Measurements from ENCODE around the gene PPP1R9B.

Gene PPP1R9B

DNA sequence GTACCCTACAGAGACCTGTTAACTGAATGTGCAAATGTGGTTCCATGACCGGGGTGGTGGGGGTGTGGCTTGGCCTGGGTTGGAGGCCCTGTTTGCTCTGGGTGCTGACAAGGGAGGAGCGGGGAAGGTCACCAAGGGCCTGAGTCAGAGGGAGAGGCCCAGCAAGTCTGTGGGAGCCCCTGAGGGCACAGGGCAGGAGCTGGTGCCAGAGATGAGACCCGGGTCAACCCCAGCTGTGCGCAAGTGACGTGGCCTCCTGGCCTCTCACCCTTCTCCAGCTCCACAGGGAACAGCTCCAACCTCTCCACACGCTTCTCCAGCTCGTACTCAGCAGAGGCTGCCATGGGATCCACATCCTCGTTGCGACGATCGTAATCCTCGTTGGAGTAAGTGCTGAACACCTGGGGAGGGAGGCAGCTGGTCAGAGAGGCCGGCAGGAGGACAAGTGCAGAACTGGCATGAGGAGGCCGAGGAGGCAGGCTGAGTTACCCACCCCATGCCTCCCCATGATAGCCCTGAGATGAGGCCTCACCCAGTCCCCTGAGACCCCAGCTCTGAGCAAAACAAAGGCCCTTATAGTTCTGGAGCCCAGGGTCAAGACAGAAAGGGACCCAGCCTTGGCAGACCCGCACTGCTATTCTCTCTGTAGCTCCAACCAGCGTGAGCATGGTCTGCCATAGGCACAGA is 5.5 kb downstream of the PPP1R9B start:
- no peak overlapping the region for H3K4me3 ChIP-seq (ENCODE audit: low read depth in 1 of 2, low read length in 2 of 2)
- H3K27me3 ChIP-seq (ENCODE audit: low read depth, low read length) = no peaks in the 10 kb centered on the region
- no peaks in the 10 kb centered on the region for H3K9me3 ChIP-seq (ENCODE audit: control insufficient read depth in 1 of 2, low read length in 2 of 2)
- H3K27ac ChIP-seq (ENCODE audit: low read length) = no peak overlapping the region
- H3K36me3 ChIP-seq (ENCODE audit: control insufficient read depth in 1 of 2, insufficient read depth in 2 of 2, low read length in 2 of 2) = peaks cover 38 to 50% of the 10 kb centered on the region in 2 donors
- H3K4me1 ChIP-seq (ENCODE audit: control insufficient read depth in 1 of 2, insufficient read depth in 2 of 2, low read length in 2 of 2) = peaks cover 15 to 47% of the 10 kb centered on the region in 2 donors

DNA sequence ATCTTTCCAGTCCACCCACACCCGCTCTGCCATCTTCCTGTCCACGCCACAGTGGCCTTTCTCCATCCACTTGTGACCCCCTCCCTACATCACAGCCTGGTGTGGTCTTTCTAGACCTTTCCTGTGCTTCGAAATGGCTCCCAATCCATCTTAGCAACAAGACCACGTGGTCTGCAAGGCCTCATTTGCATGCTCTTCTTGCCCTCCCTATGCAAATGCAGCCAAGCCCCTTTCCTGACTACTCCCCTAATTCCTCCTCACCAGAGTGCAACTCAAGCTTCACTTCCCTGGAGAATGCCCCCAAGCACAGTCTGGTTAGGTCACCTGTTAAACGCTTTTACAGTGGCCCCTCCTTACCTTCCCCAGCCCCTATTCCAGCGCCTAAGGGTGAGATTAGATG is 6.1 kb downstream of the PPP1R9B start:
- Histone ChIP-seq H3K4me3 (ENCODE audit: low read depth in 1 of 2, low read length in 2 of 2) (no peak overlapping the region), H3K9me3 (ENCODE audit: control insufficient read depth in 1 of 2, low read length in 2 of 2) (no peaks in the 10 kb centered on the region), H3K27me3 (ENCODE audit: low read depth, low read length) (no peaks in the 10 kb centered on the region), H3K27ac (ENCODE audit: low read length) (no peak overlapping the region), H3K36me3 (ENCODE audit: control insufficient read depth in 1 of 2, insufficient read depth in 2 of 2, low read length in 2 of 2) (peaks cover 42 to 53% of the 10 kb centered on the region in 2 donors), H3K4me1 (ENCODE audit: control insufficient read depth in 1 of 2, insufficient read depth in 2 of 2, low read length in 2 of 2) (peaks cover 15 to 46% of the 10 kb centered on the region in 2 donors)

DNA sequence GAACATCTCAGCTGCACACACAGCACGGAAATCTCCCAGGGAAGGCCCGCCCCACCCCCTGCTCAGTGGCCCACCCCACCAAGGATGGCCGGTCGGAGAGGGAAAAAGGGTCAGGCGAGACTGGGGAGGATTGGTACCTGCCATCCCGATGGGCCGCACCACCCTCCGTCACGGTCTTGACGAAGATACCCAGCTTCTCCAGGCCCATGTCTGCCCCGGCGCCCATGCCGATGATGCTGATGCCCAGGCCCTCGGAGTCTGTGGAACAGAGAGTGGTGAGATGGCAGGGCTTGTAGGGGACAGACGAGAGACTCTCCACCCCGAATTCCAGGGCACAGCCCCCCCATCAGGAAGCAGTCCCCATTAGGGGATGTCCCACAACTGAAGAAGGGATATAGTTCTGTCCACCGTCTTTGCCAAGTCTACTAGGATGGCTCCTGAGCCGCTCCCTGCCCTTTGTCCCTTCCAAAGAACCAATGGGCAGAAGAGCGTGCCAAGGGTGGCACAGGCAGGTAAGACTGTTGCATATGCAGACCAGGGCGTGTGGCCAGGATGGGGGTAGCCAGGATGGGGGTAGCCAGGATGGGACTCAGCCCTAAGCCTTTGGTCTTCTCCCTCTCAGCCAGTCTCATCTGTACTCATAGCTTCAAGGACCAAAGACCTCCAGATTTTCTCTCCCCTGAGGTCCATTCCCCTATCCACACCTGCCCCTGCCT is 6.9 kb downstream of the PPP1R9B start:
- Histone ChIP-seq H3K4me3 (ENCODE audit: low read depth in 1 of 2, low read length in 2 of 2) (no peak overlapping the region), H3K9me3 (ENCODE audit: control insufficient read depth in 1 of 2, low read length in 2 of 2) (no peaks in the 10 kb centered on the region), H3K36me3 (ENCODE audit: control insufficient read depth in 1 of 2, insufficient read depth in 2 of 2, low read length in 2 of 2) (peaks cover 49 to 61% of the 10 kb centered on the region in 2 donors), H3K4me1 (ENCODE audit: control insufficient read depth in 1 of 2, insufficient read depth in 2 of 2, low read length in 2 of 2) (peaks cover 15 to 43% of the 10 kb centered on the region in 2 donors), H3K27me3 (ENCODE audit: low read depth, low read length) (no peaks in the 10 kb centered on the region), H3K27ac (ENCODE audit: low read length) (no peak overlapping the region)

DNA sequence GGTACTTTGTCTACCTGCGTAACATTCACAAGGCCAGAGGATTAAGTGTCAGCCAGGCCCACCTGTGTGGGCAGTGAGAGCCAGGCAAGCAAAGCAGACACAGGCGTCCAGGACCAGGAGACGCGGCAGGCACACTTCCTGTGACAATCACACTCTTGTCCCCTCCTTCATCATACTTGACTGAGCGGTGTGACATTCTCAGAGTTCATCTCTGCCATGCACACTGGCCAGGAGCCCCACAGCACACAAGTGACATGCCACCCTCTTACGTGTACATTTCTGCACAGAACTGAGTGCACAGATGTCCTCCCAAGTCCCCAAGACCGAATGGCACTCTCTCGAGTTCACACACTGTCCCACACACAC is 8.7 kb downstream of the PPP1R9B start:
- H3K36me3 ChIP-seq (ENCODE audit: control insufficient read depth in 1 of 2, insufficient read depth in 2 of 2, low read length in 2 of 2) = peaks cover 68 to 79% of the 10 kb centered on the region in 2 donors
- no peak overlapping the region for H3K27ac ChIP-seq (ENCODE audit: low read length)
- H3K9me3 ChIP-seq (ENCODE audit: control insufficient read depth in 1 of 2, low read length in 2 of 2) = no peaks in the 10 kb centered on the region
- H3K4me1 ChIP-seq (ENCODE audit: control insufficient read depth in 1 of 2, insufficient read depth in 2 of 2, low read length in 2 of 2) = peaks cover 13 to 26% of the 10 kb centered on the region in 2 donors
- no peaks in the 10 kb centered on the region for H3K27me3 ChIP-seq (ENCODE audit: low read depth, low read length)
- H3K4me3 ChIP-seq (ENCODE audit: low read depth in 1 of 2, low read length in 2 of 2) = no peak overlapping the region

DNA sequence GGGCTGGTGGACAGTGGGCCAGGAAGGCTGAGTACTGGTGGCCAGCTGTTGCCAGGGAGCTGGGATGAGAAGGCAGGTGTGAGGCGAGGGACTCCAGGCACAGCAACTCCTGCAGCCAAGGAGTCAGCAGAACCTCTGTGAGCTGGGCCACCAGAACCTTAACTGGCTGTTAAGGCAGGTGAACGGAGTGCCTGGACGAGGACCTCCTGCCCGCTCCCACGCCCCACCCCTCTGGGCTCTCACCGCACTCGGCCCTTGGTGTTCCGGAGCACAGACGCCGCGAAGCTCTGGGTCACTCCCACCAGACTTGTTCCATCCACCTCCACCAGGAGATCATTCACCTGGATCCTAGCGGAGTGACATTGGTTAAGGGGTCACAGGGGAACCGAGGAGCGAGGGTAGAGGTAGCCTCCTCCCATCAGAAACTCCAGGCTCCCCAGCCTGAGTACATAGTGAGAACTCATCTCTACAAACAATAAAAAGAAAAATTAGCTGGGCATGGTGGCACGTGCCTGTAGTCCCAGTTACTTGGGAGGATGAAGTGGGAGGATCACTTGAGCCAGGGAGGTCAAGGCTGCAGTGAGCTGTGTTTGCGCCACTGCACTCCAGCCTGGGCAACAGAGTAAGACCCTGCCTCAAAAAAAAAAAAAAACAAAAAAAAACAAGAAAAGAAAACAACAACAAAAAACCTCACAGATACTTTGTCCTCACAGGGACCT is 9.3 kb downstream of the PPP1R9B start:
- Histone ChIP-seq H3K27ac (ENCODE audit: low read length) (no peak overlapping the region), H3K27me3 (ENCODE audit: low read depth, low read length) (no peaks in the 10 kb centered on the region), H3K36me3 (ENCODE audit: control insufficient read depth in 1 of 2, insufficient read depth in 2 of 2, low read length in 2 of 2) (peaks cover 72 to 85% of the 10 kb centered on the region in 2 donors), H3K9me3 (ENCODE audit: control insufficient read depth in 1 of 2, low read length in 2 of 2) (no peaks in the 10 kb centered on the region), H3K4me3 (ENCODE audit: low read depth in 1 of 2, low read length in 2 of 2) (no peak overlapping the region), H3K4me1 (ENCODE audit: control insufficient read depth in 1 of 2, insufficient read depth in 2 of 2, low read length in 2 of 2) (peaks cover 8 to 20% of the 10 kb centered on the region in 2 donors)

DNA sequence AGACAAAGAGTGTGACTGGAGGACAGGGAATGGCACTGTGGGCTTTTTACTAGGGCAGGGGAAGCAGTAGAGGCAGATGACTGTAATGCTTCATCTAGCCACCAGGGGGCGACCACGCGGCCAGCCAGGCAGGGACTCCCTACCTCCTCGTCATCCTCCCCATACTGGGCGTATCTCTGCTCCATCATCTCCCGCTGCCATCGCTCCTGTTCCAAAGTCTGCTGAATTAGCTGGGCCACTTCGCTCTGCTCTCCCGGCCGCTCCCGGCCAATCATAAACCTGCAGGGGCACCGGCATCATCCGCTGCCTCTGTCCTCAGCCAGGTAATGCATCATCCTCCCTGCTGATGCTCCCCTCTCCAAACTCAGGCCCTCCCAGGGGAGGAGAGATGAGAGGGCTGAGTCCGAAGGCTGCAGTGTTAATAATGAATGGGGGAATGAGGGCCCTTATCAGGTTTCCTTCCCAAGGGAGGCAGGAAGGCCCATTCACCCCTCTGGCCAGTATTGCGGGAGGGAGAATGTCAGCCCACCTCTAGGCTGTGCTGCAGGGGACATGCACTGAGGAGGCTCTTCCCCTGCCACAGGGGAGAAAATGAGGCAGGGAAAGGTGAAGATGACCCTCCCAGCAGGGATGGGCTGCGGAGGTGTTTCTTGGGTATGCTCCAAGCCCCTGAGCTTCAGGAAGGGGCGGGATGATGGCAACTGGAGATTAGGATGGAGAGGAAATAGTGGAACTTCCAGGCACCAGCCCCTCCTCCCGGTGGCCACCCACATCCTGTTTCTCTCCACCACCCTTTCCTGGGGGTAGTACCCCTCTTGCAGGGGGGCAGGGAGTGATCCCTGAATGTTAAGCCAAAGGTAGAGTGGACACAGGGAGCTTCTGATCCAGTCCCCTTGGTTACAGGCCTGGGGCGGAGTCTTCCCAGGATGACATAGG is 10.3 kb downstream of the PPP1R9B start:
- H3K9me3 ChIP-seq (ENCODE audit: control insufficient read depth in 1 of 2, low read length in 2 of 2) = no peaks in the 10 kb centered on the region
- no peak overlapping the region for H3K4me3 ChIP-seq (ENCODE audit: low read depth in 1 of 2, low read length in 2 of 2)

DNA sequence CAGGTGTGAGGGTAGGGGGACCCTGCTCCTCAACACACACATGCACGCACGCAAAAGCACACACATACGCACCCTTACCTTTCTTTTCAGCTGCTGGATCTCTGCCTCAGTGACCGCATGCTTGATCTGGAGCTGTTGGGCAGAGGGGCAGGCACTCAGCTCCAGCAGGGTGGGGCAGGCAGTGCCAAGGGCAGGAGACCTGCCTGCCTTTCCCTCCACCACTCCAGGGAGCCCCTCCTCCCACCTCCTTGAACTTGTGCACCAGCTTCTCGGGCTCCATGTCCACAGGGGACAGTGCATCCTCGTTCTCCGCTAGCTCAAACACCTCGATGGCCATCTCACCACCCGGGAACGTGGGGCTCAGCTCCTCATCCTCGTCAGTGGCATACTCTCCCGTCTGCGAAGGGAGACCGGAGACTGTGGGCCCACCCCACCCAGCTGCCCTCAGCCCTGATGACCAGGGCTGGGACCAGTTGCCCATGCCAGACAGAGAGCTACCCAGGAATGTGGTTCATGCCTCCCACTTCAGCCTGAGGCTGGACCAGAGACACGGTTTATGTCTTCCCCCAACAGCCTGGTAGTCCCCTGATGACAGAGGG is 11.2 kb downstream of the PPP1R9B start:
- H3K27me3 ChIP-seq (ENCODE audit: low read depth, low read length) = no peaks in the 10 kb centered on the region
- no peak overlapping the region for H3K27ac ChIP-seq (ENCODE audit: low read length)
- peaks cover 77 to 91% of the 10 kb centered on the region in 2 donors for H3K36me3 ChIP-seq (ENCODE audit: control insufficient read depth in 1 of 2, insufficient read depth in 2 of 2, low read length in 2 of 2)
- peaks cover 4 to 10% of the 10 kb centered on the region in 2 donors for H3K4me1 ChIP-seq (ENCODE audit: control insufficient read depth in 1 of 2, insufficient read depth in 2 of 2, low read length in 2 of 2)
- H3K9me3 ChIP-seq (ENCODE audit: control insufficient read depth in 1 of 2, low read length in 2 of 2) = no peaks in the 10 kb centered on the region
- no peak overlapping the region for H3K4me3 ChIP-seq (ENCODE audit: low read depth in 1 of 2, low read length in 2 of 2)

More for the DNA sequence above, 10.3 kb downstream of the PPP1R9B start:
- Histone ChIP-seq H3K27ac (ENCODE audit: low read length) (no peak overlapping the region), H3K27me3 (ENCODE audit: low read depth, low read length) (no peaks in the 10 kb centered on the region), H3K4me1 (ENCODE audit: control insufficient read depth in 1 of 2, insufficient read depth in 2 of 2, low read length in 2 of 2) (peaks cover 4 to 11% of the 10 kb centered on the region in 2 donors), H3K36me3 (ENCODE audit: control insufficient read depth in 1 of 2, insufficient read depth in 2 of 2, low read length in 2 of 2) (peaks cover 82 to 94% of the 10 kb centered on the region in 2 donors)

DNA sequence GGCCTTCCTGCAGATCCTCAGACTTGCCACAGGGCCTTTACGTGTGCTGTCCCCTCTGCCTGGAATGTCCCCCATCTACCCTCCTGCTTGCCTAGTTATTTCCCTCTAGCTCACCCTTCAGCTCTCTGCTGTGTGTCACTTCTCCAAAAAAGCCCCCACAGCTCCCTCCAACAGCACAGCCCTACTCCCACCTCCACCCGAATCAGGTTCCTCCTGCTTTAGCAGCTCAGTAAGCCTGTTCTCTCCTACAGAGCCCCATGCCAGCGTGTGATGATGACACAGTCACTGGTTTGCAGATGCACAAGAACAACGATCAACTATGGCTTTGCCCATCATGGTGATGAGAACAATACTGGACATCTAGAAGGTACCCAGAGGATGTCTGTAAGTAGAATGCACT is 13.4 kb downstream of the PPP1R9B start:
- Histone ChIP-seq H3K27me3 (ENCODE audit: low read depth, low read length) (no peaks in the 10 kb centered on the region), H3K9me3 (ENCODE audit: control insufficient read depth in 1 of 2, low read length in 2 of 2) (no peaks in the 10 kb centered on the region), H3K36me3 (ENCODE audit: control insufficient read depth in 1 of 2, insufficient read depth in 2 of 2, low read length in 2 of 2) (peaks cover 57 to 68% of the 10 kb centered on the region in 2 donors), H3K4me3 (ENCODE audit: low read depth in 1 of 2, low read length in 2 of 2) (no peak overlapping the region), H3K4me1 (ENCODE audit: control insufficient read depth in 1 of 2, insufficient read depth in 2 of 2, low read length in 2 of 2) (peaks cover 4 to 25% of the 10 kb centered on the region in 2 donors), H3K27ac (ENCODE audit: low read length) (no peak overlapping the region)

DNA sequence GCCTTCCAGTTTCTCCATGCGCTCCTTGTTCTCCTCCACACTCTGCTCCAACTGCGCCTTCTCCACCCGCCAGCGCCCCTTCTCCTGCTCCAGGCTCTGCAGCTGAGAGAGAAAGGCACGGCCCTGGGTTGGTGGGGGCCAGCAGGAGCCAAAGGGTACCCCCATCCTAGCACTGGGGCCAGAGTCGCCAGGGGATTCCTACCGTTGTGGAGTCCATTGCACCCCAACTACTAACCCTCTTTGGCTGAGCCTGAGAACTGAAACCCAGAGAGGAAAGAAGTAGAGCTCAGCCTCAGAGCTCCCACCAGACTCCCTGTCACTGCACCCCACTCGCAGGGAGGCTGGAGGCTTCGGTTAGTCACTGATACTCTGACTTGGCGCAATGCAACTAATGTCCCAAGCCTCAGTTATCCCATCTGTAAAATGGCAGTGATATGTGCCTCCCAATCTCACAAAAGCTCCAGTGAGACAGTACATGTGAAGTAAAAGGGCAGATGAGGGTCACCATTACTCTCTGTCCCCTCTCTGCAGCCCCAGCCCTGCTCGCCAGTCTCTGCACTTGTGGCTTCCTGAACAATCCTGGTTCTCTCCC is 14.3 kb downstream of the PPP1R9B start:
- H3K4me3 ChIP-seq (ENCODE audit: low read depth in 1 of 2, low read length in 2 of 2) = no peak overlapping the region
- H3K4me1 ChIP-seq (ENCODE audit: control insufficient read depth in 1 of 2, insufficient read depth in 2 of 2, low read length in 2 of 2) = peaks cover 4 to 25% of the 10 kb centered on the region in 2 donors
- H3K9me3 ChIP-seq (ENCODE audit: control insufficient read depth in 1 of 2, low read length in 2 of 2) = no peaks in the 10 kb centered on the region
- no peaks in the 10 kb centered on the region for H3K27me3 ChIP-seq (ENCODE audit: low read depth, low read length)
- no peak overlapping the region for H3K27ac ChIP-seq (ENCODE audit: low read length)
- peaks cover 52 to 61% of the 10 kb centered on the region in 2 donors for H3K36me3 ChIP-seq (ENCODE audit: control insufficient read depth in 1 of 2, insufficient read depth in 2 of 2, low read length in 2 of 2)
